Stimulated activated CD8-positive, alpha-beta memory T cell treated with anti-CD3 and anti-CD28 coated beads, Interleukin-15, amount 100 ng/mL, for 48 hours (primary cell): ENCODE data around the gene KRT8.
"Not testable (repeated sequence)": the region's sequence is repeated elsewhere in the genome, so short reads cannot be mapped to it uniquely, and the experiment has no call there.

Source experiments
- DNase-seq, 2 donors: peaks; one replicate each; pipeline ENCODE4 v3.0.0-alpha.2; 2020; ENCODE audit warnings: low read depth in 2 of 2

Gene KRT8

DNA sequence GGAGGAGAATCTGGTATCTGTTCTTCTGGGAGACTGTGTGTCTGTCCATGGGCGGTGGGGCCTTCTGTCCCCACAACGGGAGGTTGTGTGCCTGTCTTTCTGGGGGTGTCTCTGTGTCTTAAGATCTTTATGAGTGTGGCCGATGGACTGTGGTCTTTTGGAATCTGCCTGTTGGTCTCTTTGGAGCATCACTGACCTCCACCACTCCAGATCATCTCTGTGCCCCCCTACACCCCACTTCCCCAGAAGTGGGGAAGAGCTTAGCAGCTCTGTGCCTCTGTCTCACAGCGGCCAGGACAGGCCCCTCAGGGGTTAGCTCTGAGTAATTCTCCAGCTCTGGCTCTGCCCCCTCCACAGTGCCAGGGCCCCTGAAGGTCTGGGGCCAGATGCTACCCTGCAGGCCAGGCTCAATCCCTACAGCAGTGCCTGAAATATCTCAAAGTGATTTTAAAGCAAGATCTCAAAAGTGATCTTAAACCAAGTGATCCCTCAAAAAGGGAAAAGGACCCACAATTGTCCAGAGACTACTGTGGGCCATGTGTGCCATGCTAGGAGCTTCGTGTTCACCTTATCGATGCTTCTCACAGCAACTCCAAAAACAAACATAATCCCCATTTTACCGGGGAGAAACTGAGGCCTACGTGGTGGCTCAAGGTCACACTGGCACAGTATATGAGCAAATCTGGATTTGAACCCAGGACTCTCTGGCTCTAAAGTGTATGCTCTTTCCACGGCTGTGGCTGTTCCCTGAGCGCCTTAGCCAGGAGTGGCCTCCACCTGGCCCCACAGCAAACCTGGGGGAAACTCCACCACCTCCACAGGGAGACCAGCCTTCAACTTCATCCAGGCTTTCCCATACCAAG, 30.1 kb downstream of the KRT8 start:
- DNase-seq: no peak

GRCh38 chr12:52873832-52874572, 30.9 kb downstream of the KRT8 start:
- peak; percentile 35 to 54 for DNase-seq

DNA sequence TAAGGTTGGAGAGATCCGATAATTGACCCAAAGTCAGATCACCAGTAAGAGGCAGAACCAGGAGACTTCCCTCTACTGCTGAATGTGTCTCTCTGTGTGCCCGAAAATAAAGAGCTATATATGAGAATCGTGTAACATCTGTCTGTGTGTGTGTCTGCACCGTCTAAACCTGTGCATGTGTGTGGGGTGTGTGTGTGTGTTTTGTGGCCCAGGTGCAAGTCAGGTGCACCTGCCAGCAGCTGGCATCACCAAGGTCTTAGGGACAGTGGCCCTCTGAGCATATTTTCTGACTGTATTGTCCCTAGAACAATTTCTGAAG, 31.4 kb downstream of the KRT8 start:
- no peak for DNase-seq

DNA sequence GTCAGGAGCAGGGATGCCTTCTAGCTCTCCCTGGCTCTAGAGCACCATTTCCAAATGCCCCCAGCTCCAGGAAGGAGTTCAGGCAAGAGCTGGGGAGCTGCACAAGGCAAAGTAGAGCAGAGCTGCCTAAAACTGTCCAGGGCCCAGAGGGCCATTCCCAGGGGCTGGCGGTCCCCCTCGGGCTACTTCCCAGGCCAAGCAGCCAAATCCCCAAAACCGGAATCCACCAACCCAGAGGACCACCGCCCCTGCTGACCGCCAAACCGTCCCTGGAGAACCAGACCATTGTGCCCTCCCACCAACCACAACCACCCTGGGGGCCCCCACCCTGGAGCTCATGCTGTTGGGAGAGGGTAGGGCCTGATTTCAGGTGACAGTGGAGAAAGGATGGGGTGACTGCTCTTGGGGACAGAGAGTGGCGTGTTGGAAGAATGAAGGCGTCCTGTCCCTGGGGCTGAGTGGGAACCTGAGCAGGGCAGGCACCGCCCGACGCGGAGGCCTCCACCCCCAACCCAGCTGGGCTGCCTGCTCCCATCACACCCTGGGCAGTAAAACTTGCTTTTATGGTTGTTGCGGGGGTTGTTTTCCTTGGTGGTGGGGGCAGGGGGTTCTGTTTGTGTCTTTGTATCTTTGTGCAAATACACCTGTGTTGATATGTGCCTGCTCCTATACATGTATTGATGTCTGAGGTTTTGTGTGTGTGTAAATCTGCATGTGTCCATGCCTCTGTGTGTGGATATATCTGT, 32.1 kb downstream of the KRT8 start:
- DNase-seq: no peak

- DNase-seq: no peak
Measured at GRCh38 chr12:52871291-52872039, 33.4 kb downstream of the KRT8 start.

GRCh38 chr12:52870361-52871290, 34.2 kb downstream of the KRT8 start:
- DNase-seq: peak; percentile 52 to 58

DNA sequence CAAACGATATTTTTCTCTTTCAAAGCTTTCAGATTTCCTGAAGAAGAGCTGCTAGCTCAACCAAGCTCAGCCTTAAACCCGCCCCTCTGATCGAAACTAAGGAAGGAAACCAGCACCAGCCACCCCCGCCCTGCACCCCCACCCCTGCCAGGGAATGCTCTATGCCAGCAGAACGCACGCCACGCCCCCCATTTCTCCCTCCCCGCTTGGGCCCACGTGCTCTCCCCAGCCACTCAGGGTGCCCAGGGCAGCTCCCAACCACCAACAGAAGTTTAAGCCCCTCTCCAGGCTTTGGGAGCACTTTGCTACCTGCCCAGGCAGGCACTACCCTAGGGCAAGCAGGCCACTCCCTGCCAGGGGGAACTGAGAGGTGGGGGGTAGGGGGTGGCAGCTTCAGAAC, 37.2 kb downstream of the KRT8 start:
- no peak for DNase-seq

GRCh38 chr12:52867152-52867551, 37.7 kb downstream of the KRT8 start:
- DNase-seq: no peak

DNA sequence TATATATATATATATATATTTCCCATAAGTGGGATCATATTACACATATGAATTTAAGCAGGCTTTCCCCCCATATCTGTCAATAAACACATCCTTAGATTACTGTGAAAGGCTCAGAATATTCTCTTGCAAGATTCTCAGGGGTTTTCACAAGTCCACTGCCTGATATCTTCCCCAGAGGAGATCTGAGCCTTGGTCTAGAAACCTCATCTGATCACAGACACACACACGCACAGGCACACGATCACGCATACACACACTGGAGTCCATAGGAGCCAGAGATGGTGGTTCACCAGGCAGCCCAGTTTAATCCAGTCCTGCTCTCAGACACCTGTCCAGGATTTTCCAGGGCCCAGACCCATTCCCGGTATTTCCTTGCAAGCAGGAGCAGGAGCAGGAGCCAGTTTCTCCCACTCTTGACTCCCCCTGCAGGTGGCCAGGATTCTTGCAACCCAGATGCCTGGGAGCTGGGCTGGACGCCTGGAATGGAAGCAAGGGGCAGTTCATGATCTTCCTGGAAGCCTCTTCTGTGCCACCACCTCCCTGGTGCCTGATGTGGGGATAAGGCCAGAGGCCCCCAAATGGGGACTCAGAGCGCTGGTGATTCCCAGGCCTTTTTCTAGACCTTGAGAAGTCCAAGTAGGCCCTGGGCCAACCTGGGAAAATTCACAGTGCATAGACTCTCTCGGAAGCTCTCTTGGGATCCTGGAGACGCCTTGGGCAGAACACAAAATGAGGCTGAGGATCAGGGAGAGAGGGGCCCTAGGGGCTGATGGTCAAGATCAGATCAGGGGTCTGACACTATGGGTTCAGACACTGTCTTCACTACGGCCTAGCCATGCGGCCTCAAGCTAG, 39.6 kb downstream of the KRT8 start:
- DNase-seq: no peak

GRCh38 chr12:52862023-52862422, 42.9 kb downstream of the KRT8 start:
- DNase-seq: no peak

DNA sequence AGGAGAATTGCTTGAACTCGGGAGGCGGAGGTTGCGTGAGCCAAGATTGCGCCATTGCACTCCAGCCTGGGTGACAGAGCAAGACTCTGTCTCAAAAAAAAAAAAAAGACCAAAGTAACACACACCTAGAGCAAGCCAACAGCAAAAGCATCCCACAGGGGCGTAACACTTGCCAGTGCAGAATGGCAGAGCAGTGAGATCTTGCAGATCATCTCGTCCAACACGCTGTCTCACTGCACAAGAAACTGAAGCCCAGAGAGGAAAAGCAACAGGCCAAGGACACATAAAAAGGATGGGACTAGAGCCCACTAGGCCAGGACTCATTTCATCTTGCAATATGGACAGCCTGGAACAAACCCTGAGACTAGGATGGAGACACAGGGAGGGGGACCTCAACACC, 43.4 kb downstream of the KRT8 start:
- DNase-seq: no peak

DNA sequence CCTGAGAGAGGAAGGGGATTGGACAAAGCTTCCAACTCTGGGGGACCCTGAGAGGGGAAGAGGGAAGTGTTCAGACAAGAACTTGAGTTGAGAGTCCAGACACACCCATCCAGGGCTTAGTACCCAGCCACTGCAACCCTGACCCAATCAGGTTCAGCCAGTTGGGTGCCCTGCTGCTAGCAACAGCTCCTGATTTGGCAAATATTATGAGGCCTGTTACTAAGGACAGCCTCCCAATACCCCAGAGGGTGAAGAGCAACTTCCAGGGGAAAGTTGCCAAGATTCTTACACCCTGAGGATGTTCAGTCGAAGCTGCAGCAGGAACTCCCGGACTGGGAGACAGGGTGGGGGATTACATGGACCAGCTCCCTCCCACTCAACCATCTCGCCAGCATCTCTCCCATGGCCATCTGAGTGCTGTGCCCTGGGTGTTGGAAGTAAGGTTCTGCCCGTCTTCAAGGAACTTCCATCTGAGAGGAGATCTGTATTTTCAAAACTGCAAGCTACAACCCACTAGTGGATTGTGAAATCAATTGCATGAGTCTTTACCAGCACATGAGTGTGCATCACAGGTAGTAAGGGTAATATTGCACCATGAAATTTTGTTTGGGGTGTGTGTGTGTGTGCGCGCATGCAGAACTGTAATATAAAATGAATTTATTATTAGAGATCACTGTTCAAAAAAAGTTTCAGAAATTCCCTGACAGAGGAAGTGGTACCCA, 44.6 kb downstream of the KRT8 start:
- DNase-seq: no peak

GRCh38 chr12:52857500-52857899, 47.4 kb downstream of the KRT8 start:
- no peak for DNase-seq

- DNase-seq: no peak
Measured at GRCh38 chr12:52856787-52857186, 48.1 kb downstream of the KRT8 start.

GRCh38 chr12:52856077-52856476, 48.8 kb downstream of the KRT8 start:
- DNase-seq: not testable (repeated sequence)

DNA sequence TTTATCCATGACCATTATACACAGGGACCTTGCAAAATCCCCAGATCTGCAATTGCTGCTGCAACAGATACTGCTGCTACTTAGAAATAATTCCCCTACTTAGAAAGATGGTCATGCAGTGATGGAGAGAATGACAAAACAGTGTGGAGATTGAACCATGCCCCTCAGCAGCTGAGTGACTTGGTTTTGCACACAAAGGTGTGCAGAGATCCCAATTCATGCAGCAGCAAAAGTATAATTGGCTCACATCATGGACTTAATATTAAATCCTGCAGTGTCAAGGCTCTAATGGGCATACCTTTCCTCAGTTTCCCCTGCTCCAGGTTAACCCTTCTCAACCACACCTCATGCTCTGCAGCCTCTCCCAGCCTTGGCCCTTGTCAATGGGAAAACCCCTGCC, 53.1 kb downstream of the KRT8 start:
- DNase-seq: no peak

GRCh38 chr12:52850681-52851080, 54.2 kb downstream of the KRT8 start:
- DNase-seq: no peak

DNA sequence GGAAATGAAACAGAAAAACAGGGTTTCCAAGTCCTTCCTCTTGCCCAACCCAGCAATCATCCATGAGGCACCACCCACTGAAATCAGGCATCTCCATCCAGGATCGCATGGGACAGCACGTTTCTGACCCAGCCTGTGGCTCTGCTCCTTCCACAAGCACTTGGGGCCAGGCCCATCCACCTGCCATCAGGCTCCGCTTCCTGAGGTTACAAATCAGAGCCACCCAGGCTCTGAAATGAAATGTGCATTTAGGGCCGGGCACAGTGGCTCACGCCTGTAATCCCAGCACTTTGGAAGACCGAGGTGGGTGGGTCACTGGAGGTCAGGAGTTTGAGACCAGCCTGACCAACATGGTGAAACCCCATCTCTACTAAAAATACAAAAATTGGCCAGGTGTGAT, 55.4 kb downstream of the KRT8 start:
- DNase-seq: no peak

DNA sequence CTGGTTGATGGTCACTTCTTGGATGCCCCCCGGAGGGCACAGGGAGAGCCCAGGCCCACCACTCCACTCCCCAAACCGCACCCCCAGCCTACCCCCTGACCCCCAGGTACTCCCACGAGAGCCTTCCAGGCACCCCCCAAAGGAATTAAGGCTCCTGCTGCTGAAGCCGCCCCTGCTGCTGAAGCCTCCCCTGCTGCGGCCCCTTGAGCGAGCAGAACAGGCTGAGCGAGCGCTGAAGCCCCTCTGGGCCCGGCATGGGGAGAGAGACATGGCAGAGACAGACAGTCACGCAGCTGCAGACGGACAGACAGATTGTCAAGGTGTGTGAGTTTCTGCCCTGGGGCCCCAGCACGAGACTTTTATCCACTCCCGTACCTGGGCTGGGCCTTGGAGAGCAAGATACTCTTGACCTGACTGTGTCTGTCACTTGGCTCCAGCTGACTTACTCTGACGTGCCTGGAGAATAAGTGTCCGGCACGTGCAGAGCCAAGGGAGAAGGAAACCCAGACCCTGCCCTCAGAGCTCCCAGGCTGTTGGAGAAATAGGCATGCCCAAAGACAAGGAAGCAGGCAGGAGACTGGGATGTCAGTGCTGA, 56.1 kb downstream of the KRT8 start, which contains the start of gene KRT78:
Gene KRT78 (minus strand): TSS at position 334 of the 595 bp plus-strand sequence. CDS start 64 bp downstream, at position 270.
- no peak for DNase-seq
